HCT116 (cell line): ENCODE results near the gene ZMAT3. TPM values are rescaled to one million over a fixed set of nuclear protein-coding genes. Genes with fewer than 3 reads are reported as not detected.
"Not testable (repeated sequence)": the region's sequence is repeated elsewhere in the genome, so short reads cannot be mapped to it uniquely, and the experiment has no call there.

ENCODE experiments used
- ATAC-seq: fragments of 200-7000 bp; cut with Tn5 transposase; 2 replicates; pipeline ENCODE4 v1.9.1; 2020; ENCODE audit warnings: mild to moderate bottlenecking, moderate library complexity
- BruUV-seq: library from RNA; stranded (reverse); fragments of 400-500 nt; replicated peaks from 2 replicates; lab custom pipeline; 2021; lab: Mats Ljungman, UMichigan
- CTCF ChIA-PET: fragments of 300-600 bp; sonication (Branson Sonifier 250); formaldehyde crosslinking; loops from one replicate; lab custom pipeline; 2021; ENCODE audit warnings: antibody characterized with exemption; lab: Charles Lee
- POLR2A ChIA-PET: fragments of 300-600, 350-600 bp; sonication (Branson Sonifier 250); formaldehyde crosslinking; loops from one replicate; lab custom pipeline; 2021; ENCODE audit warnings: antibody characterized with exemption; lab: Charles Lee
- RAD21 ChIA-PET, 2 experiments: fragments of 300-600 bp; sonication (Branson Sonifier 250); formaldehyde crosslinking; loops; one replicate each; lab custom pipeline; 2023; ENCODE audit warnings: low total read pairs in 2 of 2; ENCODE audit not compliant: uncharacterized antibody in 2 of 2, unreplicated experiment in 2 of 2, low non-redundant PET in 1 of 2; lab: Charles Lee
- DNase-seq: peaks from one replicate; pipeline ENCODE4 v3.0.0-alpha.2; 2010; ENCODE audit warnings: low read depth, low spot score
- H2AFZ ChIP-seq: fragments of 200-600 bp; shearing (Covaris generic), sonication (generic); 2 replicates; pipeline ENCODE4 v1.6.1; 2017; ENCODE audit warnings: low read depth, mixed run types, mixed read lengths, antibody characterized with exemption, low read length; ENCODE audit not compliant: poor library complexity, severe bottlenecking
- H3K27ac ChIP-seq: 2 replicates; pipeline ENCODE4 v1.5.1; 2012; ENCODE audit warnings: low read depth, low read length
- H3K27me3 ChIP-seq: fragments of 200-600 bp; sonication (generic); 2 replicates; pipeline ENCODE4 v1.6.1; 2016; ENCODE audit warnings: mixed run types, low read length, mixed read lengths; ENCODE audit not compliant: insufficient read depth
- H3K36me3 ChIP-seq, 2 experiments: fragments of 200-500 bp in 1 of 2; fragments of 200-600 bp in 1 of 2; sonication (Bioruptor generic) in 1 of 2; sonication (generic) in 1 of 2; 2 replicates each; pipeline versions ENCODE4 v1.5.1 to v1.6.1; 2014 to 2016; ENCODE audit warnings: low read length in 2 of 2, inconsistent platforms in 1 of 2, mixed read lengths in 1 of 2, mixed run types in 1 of 2; ENCODE audit not compliant: insufficient read depth in 2 of 2, control insufficient read depth in 1 of 2
- H3K4me1 ChIP-seq, 2 experiments: fragments of 200-600 bp in 1 of 2; sonication (generic) in 1 of 2; 2 replicates each; pipeline versions ENCODE4 v1.5.1 to v1.6.1; 2012 to 2017; ENCODE audit warnings: low read length in 2 of 2, inconsistent platforms in 1 of 2, mild to moderate bottlenecking in 1 of 2, mixed read lengths in 1 of 2, mixed run types in 1 of 2, moderate library complexity in 1 of 2; ENCODE audit not compliant: insufficient read depth in 2 of 2, control insufficient read depth in 1 of 2
- H3K4me2 ChIP-seq: fragments of 200-600 bp; sonication (generic); 2 replicates; pipeline ENCODE4 v1.6.1; 2017; ENCODE audit warnings: mixed run types, low read length, mixed read lengths
- H3K4me3 ChIP-seq, 2 experiments: fragments of 200-600 bp in 1 of 2; sonication (generic) in 1 of 2; replicated peaks in 1 of 2; 2 replicates each; pipeline ENCODE4 v1.5.1; 2011 to 2016; ENCODE audit warnings: low read length in 2 of 2, control low read depth in 1 of 2, low read depth in 1 of 2, mild to moderate bottlenecking in 1 of 2, mixed read lengths in 1 of 2, mixed run types in 1 of 2
- H3K79me2 ChIP-seq: fragments of 200-600 bp; sonication (generic); 2 replicates; pipeline ENCODE4 v1.6.1; 2017; ENCODE audit warnings: mild to moderate bottlenecking, mixed run types, low read length, moderate library complexity, mixed read lengths; ENCODE audit not compliant: insufficient read depth
- H3K9ac ChIP-seq: fragments of 200-600 bp; sonication (generic); 2 replicates; pipeline ENCODE4 v1.6.1; 2016; ENCODE audit warnings: low read length, mixed read lengths
- H3K9me2 ChIP-seq: fragments of 200-600 bp; sonication (generic), shearing (Covaris generic); 2 replicates; pipeline ENCODE4 v1.6.1; 2017; ENCODE audit warnings: mixed run types, mild to moderate bottlenecking, moderate library complexity; ENCODE audit not compliant: insufficient read depth
- H3K9me3 ChIP-seq, 2 experiments: fragments of 200-500 bp in 1 of 2; fragments of 200-600 bp in 1 of 2; sonication (Bioruptor generic) in 1 of 2; sonication (generic) in 1 of 2; 2 replicates each; pipeline ENCODE4 v1.6.1; 2014 to 2017; ENCODE audit warnings: low read length in 2 of 2, mixed read lengths in 2 of 2, inconsistent platforms in 1 of 2, low read depth in 1 of 2, mild to moderate bottlenecking in 1 of 2, mixed run types in 1 of 2, moderate library complexity in 1 of 2; ENCODE audit not compliant: control insufficient read depth in 1 of 2, insufficient read depth in 1 of 2
- H4K20me1 ChIP-seq: fragments of 200-600 bp; sonication (generic), shearing (Covaris generic); 2 replicates; pipeline ENCODE4 v1.6.1; 2017; ENCODE audit warnings: mixed run types, mild to moderate bottlenecking, moderate library complexity; ENCODE audit not compliant: insufficient read depth
- CBX3 ChIP-seq: IDR thresholded peaks from 2 replicates; pipeline ENCODE4 v1.6.1; 2012; ENCODE audit warnings: low read depth
- CEBPB ChIP-seq: IDR thresholded peaks from 2 replicates; pipeline ENCODE4 v1.6.1; 2012; ENCODE audit warnings: low read depth
- ELF1 ChIP-seq: IDR thresholded peaks from 2 replicates; pipeline ENCODE4 v1.6.1; 2012; ENCODE audit warnings: low read depth, borderline replicate concordance
- EZH2 ChIP-seq: fragments of 200-600 bp; sonication (generic); IDR thresholded peaks from 2 replicates; pipeline ENCODE4 v1.6.1; 2017; ENCODE audit warnings: antibody characterized with exemption, mixed run types
- FOSL1 ChIP-seq: IDR thresholded peaks from 2 replicates; pipeline ENCODE4 v1.6.1; 2012; ENCODE audit warnings: low read depth
- JUND ChIP-seq: IDR thresholded peaks from 2 replicates; pipeline ENCODE4 v1.6.1; 2012
- POLR2AphosphoS5 ChIP-seq: IDR thresholded peaks from 2 replicates; pipeline ENCODE4 v1.6.1; 2011; ENCODE audit warnings: mild to moderate bottlenecking, low read depth, low read length, moderate library complexity
- RAD21 ChIP-seq: IDR thresholded peaks from 2 replicates; pipeline ENCODE4 v1.6.1; 2012; ENCODE audit warnings: low read depth, mild to moderate bottlenecking
- SRF ChIP-seq: IDR thresholded peaks from 2 replicates; pipeline ENCODE4 v1.6.1; 2012; ENCODE audit warnings: low read depth
- ZNF274 ChIP-seq: fragments of 200-500 bp; sonication (Bioruptor generic); IDR thresholded peaks from 2 replicates; pipeline ENCODE4 v1.6.1; 2014; ENCODE audit warnings: mild to moderate bottlenecking, low read depth, low read length, inconsistent platforms
- intact Hi-C: fragments of 100-400 bp; cut with micrococcal nuclease; formaldehyde crosslinking; loops from 2 replicates; pipeline ENCODE4 v1.10.0; 2022
- total RNA-seq: library from RNA; stranded (reverse); gene quantifications from one replicate; pipeline ENCODE4 v1.2.1, GENCODE V29; 2021; ENCODE audit not compliant: unreplicated experiment
- TF ChIP-seq, protein P1 (sequence below): IDR thresholded peaks from 2 replicates; pipeline ENCODE4 v1.6.1; 2011; ENCODE audit warnings: mild to moderate bottlenecking, low read length, moderate library complexity; ENCODE audit not compliant: insufficient replicate concordance; ENCODE audit errors: extremely low read depth
- TF ChIP-seq, protein P2 (sequence below): IDR thresholded peaks from 2 replicates; pipeline ENCODE4 v1.6.1; 2012

The ZMAT3 gene
- total RNA-seq, 1 experiment from 2014 or later: 12.1 TPM

DNA sequence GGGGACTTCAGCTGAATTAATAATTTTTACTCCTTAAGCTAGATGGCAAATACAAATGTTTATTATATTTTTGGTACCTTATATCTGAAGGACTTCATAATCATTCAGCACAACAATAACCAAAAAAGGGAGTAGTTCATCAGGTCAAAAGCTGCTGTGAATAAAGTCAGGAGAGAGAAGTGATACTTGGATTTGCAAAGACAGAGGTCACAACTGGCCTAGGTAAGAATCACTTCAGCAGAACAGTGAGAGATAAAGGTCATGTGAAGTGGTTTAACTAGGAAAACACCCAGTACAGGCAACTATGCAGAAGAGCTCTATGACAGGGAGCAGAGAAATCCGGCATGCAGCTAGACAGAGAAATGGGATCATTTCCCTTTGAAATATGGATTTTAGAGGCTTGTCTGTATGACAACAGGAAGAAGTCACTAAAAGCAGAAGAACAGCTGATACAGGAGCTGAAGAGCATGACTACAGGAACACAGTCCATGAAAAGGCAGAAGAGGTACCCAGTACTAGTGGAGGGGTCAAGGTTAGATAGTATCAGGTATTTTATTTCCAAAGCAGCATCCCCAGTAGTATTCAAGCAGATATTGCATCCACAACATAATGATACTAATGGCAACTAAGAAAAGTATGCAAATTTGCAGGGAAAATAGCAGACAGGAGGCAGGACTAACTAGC lies 25.7 kb downstream of the ZMAT3 start:
- H3K4me3 ChIP-seq: no peak overlapping the region

DNA sequence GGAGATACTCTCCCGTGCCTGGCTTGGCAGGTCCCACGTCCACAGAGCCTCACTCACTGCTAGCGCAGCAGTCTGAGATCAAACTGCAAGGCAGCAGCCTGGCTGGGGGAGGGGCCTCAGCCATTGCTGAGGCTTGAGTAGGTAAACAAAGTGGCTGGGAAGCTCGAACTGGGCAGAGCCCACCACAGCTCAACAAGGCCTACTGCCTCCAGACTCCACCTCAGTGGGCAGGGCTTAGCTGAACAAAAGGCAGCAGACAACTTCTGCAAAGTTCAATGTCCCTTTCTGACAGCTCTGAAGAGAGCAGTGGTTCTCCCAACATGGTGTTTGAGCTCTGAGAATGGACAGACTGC lies 32.7 kb downstream of the ZMAT3 start:
- H2AFZ ChIP-seq, H3K27me3 ChIP-seq, RAD21 ChIA-PET, DNase-seq, H3K9me2 ChIP-seq, H3K4me3 ChIP-seq, H3K9me3 ChIP-seq, H3K79me2 ChIP-seq, H3K4me2 ChIP-seq, CTCF ChIA-PET, H3K9ac ChIP-seq, POLR2A ChIA-PET, intact Hi-C loops, ATAC-seq, H3K27ac ChIP-seq, H4K20me1 ChIP-seq, BruUV-seq, H3K36me3 ChIP-seq: not testable (repeated sequence)
- H3K4me1 ChIP-seq: peaks cover 9 to 15% of the 10 kb centered on the region in 2 experiments

More for the DNA sequence above, 25.7 kb downstream of the ZMAT3 start:
- no peak overlapping the region for H3K27ac ChIP-seq
- ChIA-PET CTCF (no interaction called here), RAD21 (interaction anchor here in 1 of 2 experiments (0.7 kb wide), 1 partner anchor 12 kb away, joined by 3 read pairs; no protein-coding TSS in a partner anchor)
- no peak overlapping the region for H2AFZ ChIP-seq
- H3K9me2 ChIP-seq: no peaks in the 10 kb centered on the region
- H3K27me3 ChIP-seq: no peaks in the 10 kb centered on the region
- intact Hi-C loops: no loop called here
- DNase-seq: no peak
- no peaks in the 10 kb centered on the region for H3K9me3 ChIP-seq
- H3K9ac ChIP-seq: no peak overlapping the region
- no peak overlapping the region for H3K4me2 ChIP-seq
- ATAC-seq: no peak
- H3K36me3 ChIP-seq: no peaks in the 10 kb centered on the region
- no peaks in the 10 kb centered on the region for H3K4me1 ChIP-seq
- no peaks in the 10 kb centered on the region for H4K20me1 ChIP-seq
- TF ChIP-seq EZH2 (no peak), POLR2AphosphoS5 (no peak), CEBPB (no peak), SRF (no peak), FOSL1 (no peak), JUND (no peak), CBX3 (no peak), ELF1 (no peak), RAD21 (no peak), ZNF274 (no peak)
- TF ChIP-seq, protein P1, sequence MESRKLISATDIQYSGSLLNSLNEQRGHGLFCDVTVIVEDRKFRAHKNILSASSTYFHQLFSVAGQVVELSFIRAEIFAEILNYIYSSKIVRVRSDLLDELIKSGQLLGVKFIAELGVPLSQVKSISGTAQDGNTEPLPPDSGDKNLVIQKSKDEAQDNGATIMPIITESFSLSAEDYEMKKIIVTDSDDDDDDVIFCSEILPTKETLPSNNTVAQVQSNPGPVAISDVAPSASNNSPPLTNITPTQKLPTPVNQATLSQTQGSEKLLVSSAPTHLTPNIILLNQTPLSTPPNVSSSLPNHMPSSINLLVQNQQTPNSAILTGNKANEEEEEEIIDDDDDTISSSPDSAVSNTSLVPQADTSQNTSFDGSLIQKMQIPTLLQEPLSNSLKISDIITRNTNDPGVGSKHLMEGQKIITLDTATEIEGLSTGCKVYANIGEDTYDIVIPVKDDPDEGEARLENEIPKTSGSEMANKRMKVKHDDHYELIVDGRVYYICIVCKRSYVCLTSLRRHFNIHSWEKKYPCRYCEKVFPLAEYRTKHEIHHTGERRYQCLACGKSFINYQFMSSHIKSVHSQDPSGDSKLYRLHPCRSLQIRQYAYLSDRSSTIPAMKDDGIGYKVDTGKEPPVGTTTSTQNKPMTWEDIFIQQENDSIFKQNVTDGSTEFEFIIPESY: no peak
- TF ChIP-seq, protein P2, sequence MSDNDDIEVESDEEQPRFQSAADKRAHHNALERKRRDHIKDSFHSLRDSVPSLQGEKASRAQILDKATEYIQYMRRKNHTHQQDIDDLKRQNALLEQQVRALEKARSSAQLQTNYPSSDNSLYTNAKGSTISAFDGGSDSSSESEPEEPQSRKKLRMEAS: no peak
- TF ChIP-seq, all 23 proteins: peak for 0
- POLR2A ChIA-PET: no interaction called here
- BruUV-seq: no TSS peak
- peaks cover 12% of the 10 kb centered on the region; the same call in 1 of the 2 replicates for H3K79me2 ChIP-seq
